Thymus (tissue), 11 donors: Measurements from ENCODE around the gene RSRC1. TPM values are rescaled to one million over a fixed set of nuclear protein-coding genes. Genes with fewer than 3 reads are reported as not detected.

Source experiments
- DNase-seq, 9 donors: peaks; one replicate each; pipeline ENCODE4 v3.0.0-alpha.2; 2013; ENCODE audit warnings: low spot score in 9 of 9, low read depth in 6 of 9, missing footprints in 1 of 9
- H3K27ac ChIP-seq, 2 donors: one replicate each; pipeline ENCODE4 v1.5.1; 2013; ENCODE audit warnings: control low read depth in 1 of 2, low read depth in 1 of 2, low read length in 1 of 2, mild to moderate bottlenecking in 1 of 2, moderate library complexity in 1 of 2
- H3K27me3 ChIP-seq, 2 donors: one replicate each; pipeline ENCODE4 v1.5.1; 2013; ENCODE audit warnings: low read length in 1 of 2; ENCODE audit not compliant: control insufficient read depth in 2 of 2, insufficient read depth in 1 of 2
- H3K36me3 ChIP-seq, 2 donors: one replicate each; pipeline ENCODE4 v1.5.1; 2013; ENCODE audit warnings: low read length in 1 of 2, mild to moderate bottlenecking in 1 of 2, moderate library complexity in 1 of 2; ENCODE audit not compliant: control insufficient read depth in 2 of 2, insufficient read depth in 2 of 2
- H3K4me1 ChIP-seq, 2 donors: one replicate each; pipeline ENCODE4 v1.5.1; 2013; ENCODE audit warnings: low read length in 2 of 2; ENCODE audit not compliant: control insufficient read depth in 2 of 2, insufficient read depth in 2 of 2
- H3K4me3 ChIP-seq, 2 donors: one replicate each; pipeline ENCODE4 v1.5.1; 2013; ENCODE audit warnings: low read length in 2 of 2, control low read depth in 1 of 2, mild to moderate bottlenecking in 1 of 2
- H3K9me3 ChIP-seq, 2 donors: one replicate each; pipeline ENCODE4 v1.5.1; 2013; ENCODE audit warnings: low read length in 1 of 2, mild to moderate bottlenecking in 1 of 2; ENCODE audit not compliant: control insufficient read depth in 2 of 2, insufficient read depth in 1 of 2
- WGBS: extraction: QIAGEN DNeasy Blood & Tissue Kit; methylation state at CpG from one replicate; pipeline ENCODE4 v1.1.7; 2013; 5-methylcytosine and 5-hydroxymethylcytosine counted together
- polyA plus RNA-seq: library from polyadenylated mRNA; stranded (reverse); fragments of 200-250 nt; gene quantifications from one replicate; pipeline ENCODE4 v1.2.3, GENCODE V29; 2013
- total RNA-seq: library from RNA; stranded (reverse); fragments of 120-200 nt; gene quantifications from one replicate; pipeline ENCODE4 v1.2.4, GENCODE V29; 2013
- donor health status: healthy.

RSRC1 gene
- total and polyA plus RNA-seq, 2 donors = 19.4 to 44.3 TPM

- H3K36me3 ChIP-seq = no peaks in the 10 kb centered on the region
- no peak overlapping the region for H3K27ac ChIP-seq
- WGBS = 94% methylated on average over 3 of the region's 3 CpGs
- no peaks in the 10 kb centered on the region for H3K4me1 ChIP-seq
- no peak overlapping the region for H3K4me3 ChIP-seq
- no peaks in the 10 kb centered on the region for H3K9me3 ChIP-seq
- no peak for DNase-seq
- H3K27me3 ChIP-seq = no peaks in the 10 kb centered on the region
These were observed 361.9 kb downstream of the RSRC1 start for GRCh38 chr3:158471639-158472294.

GRCh38 chr3:158479051-158479450 is 369.2 kb downstream of the RSRC1 start:
- 100% methylated on average over 2 of the region's 2 CpGs for WGBS

GRCh38 chr3:158483701-158484235 is 373.9 kb downstream of the RSRC1 start:
- Histone ChIP-seq H3K4me3 (no peak overlapping the region), H3K9me3 (no peaks in the 10 kb centered on the region), H3K27me3 (no peaks in the 10 kb centered on the region), H3K36me3 (no peaks in the 10 kb centered on the region), H3K27ac (no peak overlapping the region), H3K4me1 (no peaks in the 10 kb centered on the region)
- 96% methylated on average over 7 of the region's 7 CpGs for WGBS
- no peak for DNase-seq

More at GRCh38 chr3:158479051-158479450, 369.2 kb downstream of the RSRC1 start:
- no peak overlapping the region for H3K4me3 ChIP-seq
- no peaks in the 10 kb centered on the region for H3K9me3 ChIP-seq
- no peaks in the 10 kb centered on the region for H3K4me1 ChIP-seq
- H3K27me3 ChIP-seq = no peaks in the 10 kb centered on the region
- DNase-seq = no peak
- no peaks in the 10 kb centered on the region for H3K36me3 ChIP-seq
- H3K27ac ChIP-seq = no peak overlapping the region

- no peak overlapping the region for H3K27ac ChIP-seq
- DNase-seq = no peak
- H3K27me3 ChIP-seq = no peaks in the 10 kb centered on the region
- no peak overlapping the region for H3K4me3 ChIP-seq
- no peaks in the 10 kb centered on the region for H3K4me1 ChIP-seq
- no peaks in the 10 kb centered on the region for H3K36me3 ChIP-seq
- H3K9me3 ChIP-seq = no peaks in the 10 kb centered on the region
These were observed 376.3 kb downstream of the RSRC1 start for GRCh38 chr3:158486200-158486599.

GRCh38 chr3:158488670-158489069 is 378.8 kb downstream of the RSRC1 start:
- DNase-seq = no peak
- H3K27me3 ChIP-seq = no peaks in the 10 kb centered on the region
- no peak overlapping the region for H3K4me3 ChIP-seq
- WGBS = 50% methylated on average over 2 of the region's 2 CpGs
- no peaks in the 10 kb centered on the region for H3K36me3 ChIP-seq
- H3K4me1 ChIP-seq = no peaks in the 10 kb centered on the region
- H3K9me3 ChIP-seq = no peaks in the 10 kb centered on the region
- H3K27ac ChIP-seq = no peak overlapping the region

- no peaks in the 10 kb centered on the region for H3K27me3 ChIP-seq
- H3K27ac ChIP-seq = no peak overlapping the region
- no peaks in the 10 kb centered on the region for H3K36me3 ChIP-seq
- no peak overlapping the region for H3K4me3 ChIP-seq
- DNase-seq = no peak
- H3K9me3 ChIP-seq = no peaks in the 10 kb centered on the region
- no peaks in the 10 kb centered on the region for H3K4me1 ChIP-seq
These were observed 379.3 kb downstream of the RSRC1 start for GRCh38 chr3:158489181-158489580.

GRCh38 chr3:158491968-158492367 is 382.1 kb downstream of the RSRC1 start:
- Histone ChIP-seq H3K27me3 (no peaks in the 10 kb centered on the region), H3K4me1 (no peaks in the 10 kb centered on the region), H3K4me3 (no peak overlapping the region), H3K9me3 (no peaks in the 10 kb centered on the region), H3K36me3 (no peaks in the 10 kb centered on the region), H3K27ac (no peak overlapping the region)
- WGBS = 95% methylated on average over 2 of the region's 2 CpGs
- DNase-seq = no peak

GRCh38 chr3:158492685-158493084 is 382.8 kb downstream of the RSRC1 start:
- Histone ChIP-seq H3K4me3 (no peak overlapping the region), H3K9me3 (no peaks in the 10 kb centered on the region), H3K4me1 (no peaks in the 10 kb centered on the region), H3K36me3 (no peaks in the 10 kb centered on the region), H3K27me3 (no peaks in the 10 kb centered on the region), H3K27ac (no peak overlapping the region)
- no peak for DNase-seq
- WGBS = 83% methylated on average over 3 of the region's 3 CpGs

GRCh38 chr3:158493931-158494330 is 384.0 kb downstream of the RSRC1 start:
- no peak overlapping the region for H3K4me3 ChIP-seq
- 97% methylated on average over 1 of the region's 1 CpG for WGBS
- no peak overlapping the region for H3K27ac ChIP-seq
- no peak for DNase-seq
- H3K27me3 ChIP-seq = no peaks in the 10 kb centered on the region
- no peaks in the 10 kb centered on the region for H3K36me3 ChIP-seq
- no peaks in the 10 kb centered on the region for H3K4me1 ChIP-seq
- H3K9me3 ChIP-seq = no peaks in the 10 kb centered on the region
